Measurements from ENCODE around the gene ARHGEF19. TPM values are rescaled to one million over a fixed set of nuclear protein-coding genes. Genes with fewer than 3 reads are reported as not detected.

Gene ARHGEF19
- total and polyA plus RNA-seq, 12 donors = 4.8 to 46.2 (median 22.1) TPM

DNA sequence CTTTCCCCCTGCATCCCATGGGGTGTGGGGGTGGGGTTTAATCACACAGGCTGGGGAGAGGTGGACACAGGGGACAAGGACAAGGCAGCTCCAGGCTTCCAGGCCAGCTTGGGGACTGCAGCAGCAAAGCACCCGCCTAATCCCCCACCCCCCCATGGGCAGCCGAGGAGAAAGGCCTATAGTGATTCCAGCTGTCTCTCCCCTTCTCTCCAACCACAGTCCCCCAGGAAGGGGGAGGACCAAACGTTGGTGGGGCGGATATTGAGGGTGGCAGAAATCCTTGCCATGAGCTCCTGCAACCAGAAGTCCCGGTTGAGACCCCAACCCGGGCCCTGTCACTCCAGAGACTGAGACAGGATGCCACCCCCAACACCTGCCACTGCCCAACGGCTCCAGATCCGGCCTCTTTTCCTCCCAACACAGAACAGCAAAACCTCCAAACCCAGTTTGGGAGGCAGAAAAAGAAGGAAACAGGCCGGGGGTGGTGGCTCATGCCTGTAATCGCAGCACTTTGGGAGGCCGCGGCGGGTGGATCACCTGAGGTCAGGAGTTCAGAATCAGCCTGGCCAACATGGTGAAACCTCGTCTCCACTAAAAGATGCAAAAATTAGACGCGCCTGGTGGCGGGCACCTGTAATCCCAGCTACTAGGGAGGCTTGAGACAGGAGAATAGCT lies 58.3 kb downstream of the ARHGEF19 start:
- Histone ChIP-seq H3K27me3 (no peaks in the 10 kb centered on the region), H3K4me3 (peak overlapping the region in 2 of 4 donors; percentile 46 to 73), H3K9me3 (replicated peaks in 1 of 3) (no peaks in the 10 kb centered on the region), H3K4me1 (replicated peaks in 1 of 2) (peaks cover 34 to 43% of the 10 kb centered on the region in 2 donors), H3K27ac (peak overlapping the region in 4 of 5 donors; percentile 37 to 93 (median 85)), H3K36me3 (replicated peaks in 1 of 2) (peaks cover 0 to 14% of the 10 kb centered on the region in 2 donors)
- 26 to 45% (median 33%) methylated on average over 13 to 17 of the region's 17 CpGs for WGBS, 4 donors
- intact Hi-C loops (cut with DNase I) = no loop called here
- TF ChIP-seq, protein P1, sequence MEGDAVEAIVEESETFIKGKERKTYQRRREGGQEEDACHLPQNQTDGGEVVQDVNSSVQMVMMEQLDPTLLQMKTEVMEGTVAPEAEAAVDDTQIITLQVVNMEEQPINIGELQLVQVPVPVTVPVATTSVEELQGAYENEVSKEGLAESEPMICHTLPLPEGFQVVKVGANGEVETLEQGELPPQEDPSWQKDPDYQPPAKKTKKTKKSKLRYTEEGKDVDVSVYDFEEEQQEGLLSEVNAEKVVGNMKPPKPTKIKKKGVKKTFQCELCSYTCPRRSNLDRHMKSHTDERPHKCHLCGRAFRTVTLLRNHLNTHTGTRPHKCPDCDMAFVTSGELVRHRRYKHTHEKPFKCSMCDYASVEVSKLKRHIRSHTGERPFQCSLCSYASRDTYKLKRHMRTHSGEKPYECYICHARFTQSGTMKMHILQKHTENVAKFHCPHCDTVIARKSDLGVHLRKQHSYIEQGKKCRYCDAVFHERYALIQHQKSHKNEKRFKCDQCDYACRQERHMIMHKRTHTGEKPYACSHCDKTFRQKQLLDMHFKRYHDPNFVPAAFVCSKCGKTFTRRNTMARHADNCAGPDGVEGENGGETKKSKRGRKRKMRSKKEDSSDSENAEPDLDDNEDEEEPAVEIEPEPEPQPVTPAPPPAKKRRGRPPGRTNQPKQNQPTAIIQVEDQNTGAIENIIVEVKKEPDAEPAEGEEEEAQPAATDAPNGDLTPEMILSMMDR (IDR thresholded peaks at IDR 0.05) = no peak
- no peak for TF ChIP-seq POLR2A (IDR thresholded peaks at IDR 0.05)
- peak in 1 of 7 donors; percentile 43 for DNase-seq

DNA sequence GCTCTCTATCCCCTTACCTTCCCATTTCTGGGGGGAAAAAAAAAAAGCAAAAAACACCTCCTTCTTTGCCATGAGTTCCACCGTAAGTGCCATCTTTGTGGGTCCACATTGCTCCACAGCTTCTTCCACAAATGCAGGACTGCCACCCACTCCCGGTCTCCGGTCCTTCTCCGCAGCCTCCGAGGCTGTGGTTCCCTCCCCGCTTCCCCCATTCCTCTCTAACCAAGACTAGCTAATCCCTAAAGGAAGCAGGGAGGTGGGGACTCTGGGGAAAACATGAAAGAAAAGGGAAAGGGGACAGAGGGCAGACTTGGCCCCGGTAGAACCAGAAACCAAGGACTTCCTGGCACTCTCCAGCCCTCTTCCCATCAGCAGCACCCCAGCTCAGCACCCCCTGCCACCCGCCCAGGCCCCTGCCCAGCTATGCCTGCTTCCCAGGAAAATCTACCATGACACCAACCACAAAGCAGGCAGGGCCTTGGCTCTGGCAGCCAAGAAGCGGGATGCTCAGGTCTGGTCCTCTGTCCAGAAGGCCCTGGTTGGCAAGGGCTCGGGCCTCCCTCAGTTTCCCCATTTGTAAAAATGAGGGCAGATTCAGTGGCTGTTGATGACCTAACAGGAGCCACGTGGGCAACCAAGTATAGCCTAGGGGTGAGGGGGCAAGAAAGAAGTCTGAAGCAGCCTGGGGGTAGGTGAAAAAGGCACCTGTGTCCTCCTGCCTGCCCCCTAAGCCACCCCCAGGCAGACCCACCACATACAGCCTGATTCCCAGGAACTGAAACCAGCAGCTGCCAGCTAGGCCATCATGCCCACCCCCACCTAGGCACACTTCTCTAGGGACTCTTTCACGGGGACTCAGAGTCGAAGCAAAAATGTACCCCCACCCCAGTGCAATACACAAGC lies 59.1 kb downstream of the ARHGEF19 start:
- Histone ChIP-seq H3K9me3 (replicated peaks in 1 of 3) (no peaks in the 10 kb centered on the region), H3K27me3 (no peaks in the 10 kb centered on the region), H3K4me3 (peak overlapping the region in 2 of 4 donors; percentile 46 to 73), H3K36me3 (replicated peaks in 1 of 2) (peaks cover 0 to 22% of the 10 kb centered on the region in 2 donors), H3K4me1 (replicated peaks in 1 of 2) (peaks cover 34 to 43% of the 10 kb centered on the region in 2 donors), H3K27ac (peak overlapping the region; percentile 18 to 93 (median 50))
- no peak for TF ChIP-seq POLR2A (IDR thresholded peaks at IDR 0.05)
- TF ChIP-seq, protein P1 (IDR thresholded peaks at IDR 0.05) = no peak
- WGBS, 4 donors = 61 to 67% (median 64%) methylated on average over 9 to 13 of the region's 13 CpGs
- DNase-seq = no peak
- intact Hi-C loops (cut with DNase I) = no loop called here

DNA sequence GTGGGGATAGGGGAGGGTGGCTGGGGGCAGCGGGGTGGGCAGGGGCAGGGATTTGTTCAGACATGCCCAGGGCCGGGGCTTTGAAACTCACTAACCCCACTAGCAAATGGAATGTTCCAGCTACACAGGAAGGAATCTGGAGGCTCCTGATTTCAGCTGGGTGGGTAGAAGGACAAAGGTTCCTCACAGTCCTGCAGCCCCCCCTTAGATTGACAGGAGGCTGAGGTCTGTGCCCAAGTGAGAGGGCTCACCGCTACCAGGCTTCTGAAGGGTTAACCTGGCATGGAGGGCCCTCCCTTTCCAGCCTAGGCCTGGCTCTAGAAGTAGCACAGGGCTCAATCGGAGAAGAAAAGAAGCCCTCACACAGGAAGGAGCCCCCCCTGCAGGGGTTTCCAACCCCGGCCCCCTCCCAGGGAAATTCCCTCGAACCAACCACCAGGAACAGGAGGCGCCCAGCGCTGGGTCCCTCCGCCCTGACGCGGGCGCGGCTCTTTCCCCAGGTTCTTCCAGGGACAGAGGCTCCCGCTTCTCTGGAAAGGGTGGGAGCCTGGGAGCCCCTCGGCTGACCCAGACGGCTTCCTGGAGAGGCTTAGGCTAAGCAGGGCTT lies 59.9 kb downstream of the ARHGEF19 start:
- WGBS, 4 donors = 62 to 84% (median 75%) methylated on average over 5 to 16 of the region's 16 CpGs
- peak in 1 of 7 donors; percentile 29 for DNase-seq
- intact Hi-C loops (cut with DNase I) = no loop called here
- Histone ChIP-seq H3K27me3 (no peaks in the 10 kb centered on the region), H3K9me3 (replicated peaks in 1 of 3) (no peaks in the 10 kb centered on the region), H3K4me3 (peak overlapping the region in 1 of 4 donors; percentile 73), H3K4me1 (replicated peaks in 1 of 2) (peaks cover 36 to 49% of the 10 kb centered on the region in 2 donors), H3K36me3 (replicated peaks in 1 of 2) (peaks cover 0 to 29% of the 10 kb centered on the region in 2 donors), H3K27ac (peak overlapping the region in 4 of 5 donors; percentile 25 to 93 (median 58))
- TF ChIP-seq POLR2A (IDR thresholded peaks at IDR 0.05) = peak in 1 of 2 donors; percentile 13
- TF ChIP-seq, protein P1 (IDR thresholded peaks at IDR 0.05) = no peak

DNA sequence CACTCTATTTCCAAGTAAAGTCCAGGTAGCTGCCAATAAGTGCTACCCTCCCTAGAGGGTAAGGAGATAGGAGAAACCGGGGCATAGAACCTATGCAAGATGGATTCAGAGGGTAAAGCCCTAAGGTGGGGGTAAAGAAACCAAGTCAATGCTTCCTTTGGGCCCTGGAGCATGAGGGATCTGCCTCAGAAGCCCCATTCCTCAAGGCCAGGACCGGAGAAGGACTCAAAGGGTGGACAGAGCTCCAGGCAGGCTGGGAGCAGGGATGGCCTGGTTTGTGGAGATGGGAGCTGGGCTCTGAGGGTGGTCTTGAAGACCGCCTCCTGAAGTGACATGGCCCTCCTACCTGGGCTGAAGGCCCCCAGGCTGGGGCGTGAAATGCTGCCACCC lies 60.5 kb downstream of the ARHGEF19 start:
- TF ChIP-seq POLR2A (IDR thresholded peaks at IDR 0.05) = no peak
- TF ChIP-seq, protein P1 (IDR thresholded peaks at IDR 0.05) = no peak
- 63 to 100% (median 91%) methylated on average over 1 to 4 of the region's 4 CpGs for WGBS, 4 donors
- Histone ChIP-seq H3K4me1 (replicated peaks in 1 of 2) (peaks cover 41 to 55% of the 10 kb centered on the region in 2 donors), H3K27me3 (no peaks in the 10 kb centered on the region), H3K4me3 (peak overlapping the region in 1 of 4 donors; percentile 73), H3K36me3 (replicated peaks in 1 of 2) (peaks cover 0 to 33% of the 10 kb centered on the region in 2 donors), H3K9me3 (replicated peaks in 1 of 3) (no peaks in the 10 kb centered on the region), H3K27ac (peak overlapping the region in 4 of 5 donors; percentile 25 to 93 (median 58))
- DNase-seq = no peak
- intact Hi-C loops (cut with DNase I) = no loop called here

All from adrenal gland (tissue), 12 donors.